Measurements from ENCODE around the gene ATP5MK.

ATP5MK gene

GRCh38 chr10:103441611-103442010 lies 45.3 kb upstream of the ATP5MK start:
- TF ChIP-seq ZNF580 (tag by site-specific recombination; IDR thresholded peaks at IDR 0.05), result no peak
- TF ChIP-seq PBX3 (CRISPR knock-in tag; IDR thresholded peaks at IDR 0.05), result no peak
- no peak for TF ChIP-seq SCRT1 (tag by site-specific recombination; IDR thresholded peaks at IDR 0.05; ENCODE audit: borderline replicate concordance)
- no peak for TF ChIP-seq ZNF530 (tag by site-specific recombination; IDR thresholded peaks at IDR 0.05; ENCODE audit: low read depth)
- no peak for TF ChIP-seq ZNF354C (tag by site-specific recombination; IDR thresholded peaks at IDR 0.05; ENCODE audit: borderline replicate concordance, low read depth)
- TF ChIP-seq ZNF324 (tag by site-specific recombination; IDR thresholded peaks at IDR 0.05), result no peak
- no peak for TF ChIP-seq ZNF692 (tag by site-specific recombination; IDR thresholded peaks at IDR 0.05)
- TF ChIP-seq ZNF48 (tag by site-specific recombination; IDR thresholded peaks at IDR 0.05), result no peak
- TF ChIP-seq ZNF184 (tag by site-specific recombination; IDR thresholded peaks at IDR 0.05), result no peak
- TF ChIP-seq KLF16 (tag by site-specific recombination; IDR thresholded peaks at IDR 0.05), result no peak
- no peak for TF ChIP-seq HOXD13 (CRISPR knock-in tag; IDR thresholded peaks at IDR 0.05; ENCODE audit: borderline replicate concordance)
- no peak for TF ChIP-seq ZNF660 (tag by site-specific recombination; IDR thresholded peaks at IDR 0.05)
- TF ChIP-seq ZNF830 (tag by site-specific recombination; IDR thresholded peaks at IDR 0.05; ENCODE audit: low read depth), result no peak
- no peak for TF ChIP-seq ZNF521 (tag by site-specific recombination; IDR thresholded peaks at IDR 0.05)
- TF ChIP-seq PRDM10 (tag by site-specific recombination; IDR thresholded peaks at IDR 0.05), result no peak
- TF ChIP-seq ZBTB6 (tag by site-specific recombination; IDR thresholded peaks at IDR 0.05), result no peak
- no peak for TF ChIP-seq ZNF701 (tag by site-specific recombination; IDR thresholded peaks at IDR 0.05)
- no peak for TF ChIP-seq ZXDB (tag by site-specific recombination; IDR thresholded peaks at IDR 0.05)
- no peak for TF ChIP-seq PATZ1 (tag by site-specific recombination; IDR thresholded peaks at IDR 0.05)
- H3K27ac ChIP-seq (ENCODE audit: extremely low read depth, low read depth, low read length), result no peak overlapping the region
- peaks cover 31 to 94% of the 10 kb centered on the region in 2 experiments; a peak in 2 of 3 replicates for H3K36me3 ChIP-seq (ENCODE audit: control insufficient read depth in 2 of 2, insufficient read depth in 1 of 2, low read length in 2 of 2)
- ChIA-PET POLR2A (no interaction called here), CTCF (interaction anchor here (1.0 kb wide), 1 partner anchor 25 kb away, joined by 4 read pairs; no protein-coding TSS in a partner anchor)
- H3K9me3 ChIP-seq (ENCODE audit: control insufficient read depth, insufficient read depth, low read depth, low read length), result no peaks in the 10 kb centered on the region
- H3K4me1 ChIP-seq (ENCODE audit: control insufficient read depth, insufficient read depth, low read length), result no peaks in the 10 kb centered on the region
- no peak overlapping the region for H3K4me3 ChIP-seq (ENCODE audit: low read depth, low read length)

Data from HEK293 (cell line).